GM23338 (cell line): ENCODE results near the gene KCNT2. TPM values are rescaled to one million over a fixed set of nuclear protein-coding genes. Genes with fewer than 3 reads are reported as not detected.

Source experiments
- ATAC-seq: fragments of 200-7000 bp; cut with Tn5 transposase; 3 replicates; pipeline ENCODE4 v1.9.1; 2020
- DNase-seq: peaks from one replicate; pipeline ENCODE4 v3.0.0-alpha.2; 2015; ENCODE audit warnings: low spot score
- H2AFZ ChIP-seq: fragments of 200-600 bp; sonication (generic); 2 replicates; pipeline ENCODE4 v1.8.0; 2016; ENCODE audit warnings: antibody characterized with exemption, mild to moderate bottlenecking, moderate library complexity
- H3F3A ChIP-seq: fragments of 200-600 bp; sonication (generic); replicated peaks from 2 replicates; pipeline ENCODE4 v1.8.0; 2017; ENCODE audit warnings: antibody characterized with exemption, mixed run types, low read depth
- H3K27ac ChIP-seq: fragments of 200-600 bp; sonication (generic); 2 replicates; pipeline ENCODE4 v1.6.1; 2016; ENCODE audit warnings: low read depth
- H3K27me3 ChIP-seq: fragments of 200-600 bp; sonication (generic); 2 replicates; pipeline ENCODE4 v1.8.0; 2016; ENCODE audit warnings: mild to moderate bottlenecking, mixed run types, moderate library complexity; ENCODE audit not compliant: insufficient read depth
- H3K36me3 ChIP-seq: fragments of 200-600 bp; sonication (generic); 2 replicates; pipeline ENCODE4 v1.8.0; 2016; ENCODE audit warnings: mild to moderate bottlenecking; ENCODE audit not compliant: insufficient read depth
- H3K4me1 ChIP-seq: fragments of 200-600 bp; sonication (generic); 2 replicates; pipeline ENCODE4 v1.8.0; 2016; ENCODE audit warnings: mild to moderate bottlenecking, moderate library complexity; ENCODE audit not compliant: insufficient read depth
- H3K4me2 ChIP-seq: fragments of 200-600 bp; sonication (generic); 2 replicates; pipeline ENCODE4 v1.7.1; 2017; ENCODE audit warnings: mixed run types
- H3K4me3 ChIP-seq: fragments of 200-600 bp; sonication (generic); 2 replicates; pipeline ENCODE4 v1.6.1; 2016; ENCODE audit warnings: mixed run types
- H3K79me2 ChIP-seq: fragments of 200-600 bp; sonication (generic); replicated peaks from 2 replicates; pipeline ENCODE4 v1.8.0; 2017; ENCODE audit warnings: mild to moderate bottlenecking; ENCODE audit not compliant: insufficient read depth
- H3K9me2 ChIP-seq: fragments of 200-600 bp; sonication (generic); 2 replicates; pipeline ENCODE4 v1.8.0; 2017; ENCODE audit not compliant: insufficient read depth
- H4K20me1 ChIP-seq: fragments of 200-600 bp; sonication (generic); replicated peaks from 2 replicates; pipeline ENCODE4 v1.8.0; 2017; ENCODE audit warnings: mild to moderate bottlenecking; ENCODE audit not compliant: insufficient read depth
- H3K27ac Mint-ChIP-seq: 2 replicates; pipeline ENCODE4 v1.8.0; 2020; ENCODE audit warnings: inconsistent platforms, mild to moderate bottlenecking, moderate library complexity, mixed read lengths
- H3K27me3 Mint-ChIP-seq: 3 replicates; pipeline ENCODE4 v1.8.0; 2022; ENCODE audit warnings: low read depth, mild to moderate bottlenecking, moderate library complexity, mixed read lengths, inconsistent platforms; ENCODE audit not compliant: insufficient read depth, poor library complexity
- H3K36me3 Mint-ChIP-seq: 3 replicates; pipeline ENCODE4 v1.8.0; 2021; ENCODE audit warnings: low read depth, mild to moderate bottlenecking, inconsistent platforms, moderate library complexity, mixed read lengths
- H3K4me1 Mint-ChIP-seq: 3 replicates; pipeline ENCODE4 v1.8.0; 2020; ENCODE audit warnings: mild to moderate bottlenecking, inconsistent platforms, mixed read lengths
- H3K4me3 Mint-ChIP-seq: 3 replicates; pipeline ENCODE4 v1.8.0; 2021; ENCODE audit warnings: moderate library complexity, mild to moderate bottlenecking, inconsistent platforms, mixed read lengths
- H3K9me3 Mint-ChIP-seq: 3 replicates; pipeline ENCODE4 v1.8.0; 2020; ENCODE audit warnings: moderate library complexity, mild to moderate bottlenecking, inconsistent platforms, mixed read lengths
- EZH2phosphoT487 ChIP-seq: fragments of 200-600 bp; sonication (generic); IDR thresholded peaks from one replicate; pipeline ENCODE4 v1.8.1; 2018; ENCODE audit warnings: antibody characterized with exemption; ENCODE audit not compliant: unreplicated experiment
- JUNB ChIP-seq: IDR thresholded peaks from one replicate; pipeline ENCODE4 v1.6.1; 2016; ENCODE audit warnings: antibody characterized with exemption; ENCODE audit not compliant: unreplicated experiment
- NANOG ChIP-seq: IDR thresholded peaks from 2 replicates; pipeline ENCODE4 v1.6.1; 2016; ENCODE audit warnings: antibody characterized with exemption, borderline replicate concordance
- POLR2AphosphoS5 ChIP-seq: IDR thresholded peaks from 2 replicates; pipeline ENCODE4 v1.6.1; 2016; ENCODE audit warnings: antibody characterized with exemption, low read depth
- STAT1 ChIP-seq: IDR thresholded peaks from one replicate; pipeline ENCODE4 v1.6.1; 2016; ENCODE audit warnings: antibody characterized with exemption; ENCODE audit not compliant: unreplicated experiment
- ZNF331 ChIP-seq: fragments of 250-450 bp; sonication (Bioruptor Pico); IDR thresholded peaks from 2 replicates; pipeline ENCODE4 v1.5.0; 2020; ENCODE audit warnings: low read depth, mild to moderate bottlenecking, moderate library complexity
- polyA plus RNA-seq: library from polyadenylated mRNA; unstranded; fragments of >200 nt; fragmentation: Nextera tagmentation; extraction: Ambion mirVana; gene quantifications from 2 replicates; pipeline ENCODE4 v1.2.1, GENCODE V29; 2016
- total RNA-seq: library from RNA; depleted of rRNA; stranded (reverse); fragments of >200 nt; shearing (Covaris generic); gene quantifications from 2 replicates; pipeline ENCODE4 v1.2.3, GENCODE V29; 2014
- TF ChIP-seq, protein P1 (sequence below): IDR thresholded peaks from 2 replicates; pipeline ENCODE4 v1.6.1; 2016; ENCODE audit warnings: antibody characterized with exemption
- TF ChIP-seq, protein P2 (sequence below): fragments of 250-450 bp; sonication (Bioruptor Pico); IDR thresholded peaks from 2 replicates; pipeline ENCODE4 v1.5.0; 2020; ENCODE audit warnings: mild to moderate bottlenecking, moderate library complexity

Gene KCNT2
- total and polyA plus RNA-seq, 2 experiments from 2014 or later, result 5.4 to 13.4 TPM

- no peaks in the 10 kb centered on the region for H3F3A ChIP-seq
- DNase-seq, result no peak
- H3K4me2 ChIP-seq, result no peak overlapping the region
- H3K27me3 ChIP-seq, result no peaks in the 10 kb centered on the region
- H3K36me3 ChIP-seq, result peaks cover 4% of the 10 kb centered on the region; the same call in 1 of the 2 replicates
- ATAC-seq, result no peak
- H3K4me3 ChIP-seq, result no peak overlapping the region
- no peaks in the 10 kb centered on the region for H3K79me2 ChIP-seq
- H3K27me3 Mint-ChIP-seq, result no peaks in the 10 kb centered on the region
- H4K20me1 ChIP-seq, result no peaks in the 10 kb centered on the region
- TF ChIP-seq STAT1, result no peak
- H3K27ac Mint-ChIP-seq, result peak overlapping the region; percentile 2; the same call in 1 of the 2 replicates
- no peak overlapping the region for H2AFZ ChIP-seq
- H3K4me1 ChIP-seq, result no peaks in the 10 kb centered on the region
- H3K27ac ChIP-seq, result no peak overlapping the region
- no peaks in the 10 kb centered on the region for H3K9me2 ChIP-seq
- H3K4me3 Mint-ChIP-seq, result no peak overlapping the region
- H3K36me3 Mint-ChIP-seq, result peaks cover 3% of the 10 kb centered on the region; the same call in 2 of the 3 replicates
- no peaks in the 10 kb centered on the region for H3K4me1 Mint-ChIP-seq
- H3K9me3 Mint-ChIP-seq, result no peaks in the 10 kb centered on the region
Observed at GRCh38 chr1:196466654-196467053, 141.6 kb downstream of the KCNT2 start.

DNA sequence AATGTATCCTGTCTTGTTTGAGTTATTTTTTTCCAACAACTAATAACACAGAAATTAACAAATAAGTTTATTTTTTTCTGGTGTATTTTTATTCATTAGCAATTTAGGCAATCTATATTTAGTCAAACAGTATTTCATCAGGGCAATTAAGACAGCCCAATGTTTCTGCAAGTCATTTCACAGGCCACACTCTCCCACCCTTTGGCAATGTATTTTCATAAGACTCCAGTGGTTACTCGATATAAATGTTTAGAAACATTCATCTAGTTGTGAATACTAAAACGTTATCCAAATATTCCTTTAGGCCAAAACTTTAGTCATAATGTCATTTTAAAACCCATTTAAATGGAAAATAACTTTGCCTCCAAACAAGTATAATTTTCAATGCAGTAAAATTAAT is 142.1 kb downstream of the KCNT2 start:
- no peaks in the 10 kb centered on the region for H3K9me3 Mint-ChIP-seq
- H3F3A ChIP-seq, result no peaks in the 10 kb centered on the region
- peaks cover 3% of the 10 kb centered on the region; the same call in 2 of the 3 replicates for H3K36me3 Mint-ChIP-seq
- DNase-seq (no peak), ATAC-seq (no peak)
- peaks cover 4% of the 10 kb centered on the region; the same call in 1 of the 2 replicates for H3K36me3 ChIP-seq
- H3K27me3 Mint-ChIP-seq, result no peaks in the 10 kb centered on the region
- no peak overlapping the region for H3K4me3 ChIP-seq
- no peaks in the 10 kb centered on the region for H4K20me1 ChIP-seq
- TF ChIP-seq STAT1, result no peak
- TF ChIP-seq, protein P1, sequence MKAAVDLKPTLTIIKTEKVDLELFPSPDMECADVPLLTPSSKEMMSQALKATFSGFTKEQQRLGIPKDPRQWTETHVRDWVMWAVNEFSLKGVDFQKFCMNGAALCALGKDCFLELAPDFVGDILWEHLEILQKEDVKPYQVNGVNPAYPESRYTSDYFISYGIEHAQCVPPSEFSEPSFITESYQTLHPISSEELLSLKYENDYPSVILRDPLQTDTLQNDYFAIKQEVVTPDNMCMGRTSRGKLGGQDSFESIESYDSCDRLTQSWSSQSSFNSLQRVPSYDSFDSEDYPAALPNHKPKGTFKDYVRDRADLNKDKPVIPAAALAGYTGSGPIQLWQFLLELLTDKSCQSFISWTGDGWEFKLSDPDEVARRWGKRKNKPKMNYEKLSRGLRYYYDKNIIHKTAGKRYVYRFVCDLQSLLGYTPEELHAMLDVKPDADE, result no peak
- no peak for TF ChIP-seq JUNB
- TF ChIP-seq ZNF331 (CRISPR knock-in tag), result no peak
- H3K4me1 Mint-ChIP-seq, result no peaks in the 10 kb centered on the region
- H2AFZ ChIP-seq, result no peak overlapping the region
- H3K79me2 ChIP-seq, result no peaks in the 10 kb centered on the region
- H3K27me3 ChIP-seq, result no peaks in the 10 kb centered on the region
- H3K4me2 ChIP-seq, result no peak overlapping the region
- H3K4me3 Mint-ChIP-seq, result no peak overlapping the region
- H3K27ac ChIP-seq, result no peak overlapping the region
- no peak overlapping the region for H3K27ac Mint-ChIP-seq
- no peaks in the 10 kb centered on the region for H3K4me1 ChIP-seq
- no peaks in the 10 kb centered on the region for H3K9me2 ChIP-seq

GRCh38 chr1:196464480-196464941 is 143.7 kb downstream of the KCNT2 start:
- no peak overlapping the region for H2AFZ ChIP-seq
- H3K4me3 Mint-ChIP-seq, result no peak overlapping the region
- H3K27me3 ChIP-seq, result no peaks in the 10 kb centered on the region
- no peaks in the 10 kb centered on the region for H3K4me1 ChIP-seq
- H3K27me3 Mint-ChIP-seq, result no peaks in the 10 kb centered on the region
- H3K4me1 Mint-ChIP-seq, result peaks cover 5% of the 10 kb centered on the region
- no peak overlapping the region for H3K4me3 ChIP-seq
- H3K79me2 ChIP-seq, result no peaks in the 10 kb centered on the region
- H3K9me3 Mint-ChIP-seq, result no peaks in the 10 kb centered on the region
- H3K36me3 Mint-ChIP-seq, result peaks cover 3% of the 10 kb centered on the region; the same call in 2 of the 3 replicates
- DNase-seq (no peak), ATAC-seq (no peak)
- H3K36me3 ChIP-seq, result peaks cover 4% of the 10 kb centered on the region; the same call in 1 of the 2 replicates
- H3K27ac ChIP-seq, result no peak overlapping the region
- H4K20me1 ChIP-seq, result no peaks in the 10 kb centered on the region
- H3K9me2 ChIP-seq, result no peaks in the 10 kb centered on the region
- H3K4me2 ChIP-seq, result no peak overlapping the region
- H3F3A ChIP-seq, result no peaks in the 10 kb centered on the region
- no peak overlapping the region for H3K27ac Mint-ChIP-seq
- TF ChIP-seq JUNB, result no peak
- no peak for TF ChIP-seq NANOG
- no peak for TF ChIP-seq POLR2AphosphoS5
- no peak for TF ChIP-seq ZNF331 (CRISPR knock-in tag)
- TF ChIP-seq, protein P2, sequence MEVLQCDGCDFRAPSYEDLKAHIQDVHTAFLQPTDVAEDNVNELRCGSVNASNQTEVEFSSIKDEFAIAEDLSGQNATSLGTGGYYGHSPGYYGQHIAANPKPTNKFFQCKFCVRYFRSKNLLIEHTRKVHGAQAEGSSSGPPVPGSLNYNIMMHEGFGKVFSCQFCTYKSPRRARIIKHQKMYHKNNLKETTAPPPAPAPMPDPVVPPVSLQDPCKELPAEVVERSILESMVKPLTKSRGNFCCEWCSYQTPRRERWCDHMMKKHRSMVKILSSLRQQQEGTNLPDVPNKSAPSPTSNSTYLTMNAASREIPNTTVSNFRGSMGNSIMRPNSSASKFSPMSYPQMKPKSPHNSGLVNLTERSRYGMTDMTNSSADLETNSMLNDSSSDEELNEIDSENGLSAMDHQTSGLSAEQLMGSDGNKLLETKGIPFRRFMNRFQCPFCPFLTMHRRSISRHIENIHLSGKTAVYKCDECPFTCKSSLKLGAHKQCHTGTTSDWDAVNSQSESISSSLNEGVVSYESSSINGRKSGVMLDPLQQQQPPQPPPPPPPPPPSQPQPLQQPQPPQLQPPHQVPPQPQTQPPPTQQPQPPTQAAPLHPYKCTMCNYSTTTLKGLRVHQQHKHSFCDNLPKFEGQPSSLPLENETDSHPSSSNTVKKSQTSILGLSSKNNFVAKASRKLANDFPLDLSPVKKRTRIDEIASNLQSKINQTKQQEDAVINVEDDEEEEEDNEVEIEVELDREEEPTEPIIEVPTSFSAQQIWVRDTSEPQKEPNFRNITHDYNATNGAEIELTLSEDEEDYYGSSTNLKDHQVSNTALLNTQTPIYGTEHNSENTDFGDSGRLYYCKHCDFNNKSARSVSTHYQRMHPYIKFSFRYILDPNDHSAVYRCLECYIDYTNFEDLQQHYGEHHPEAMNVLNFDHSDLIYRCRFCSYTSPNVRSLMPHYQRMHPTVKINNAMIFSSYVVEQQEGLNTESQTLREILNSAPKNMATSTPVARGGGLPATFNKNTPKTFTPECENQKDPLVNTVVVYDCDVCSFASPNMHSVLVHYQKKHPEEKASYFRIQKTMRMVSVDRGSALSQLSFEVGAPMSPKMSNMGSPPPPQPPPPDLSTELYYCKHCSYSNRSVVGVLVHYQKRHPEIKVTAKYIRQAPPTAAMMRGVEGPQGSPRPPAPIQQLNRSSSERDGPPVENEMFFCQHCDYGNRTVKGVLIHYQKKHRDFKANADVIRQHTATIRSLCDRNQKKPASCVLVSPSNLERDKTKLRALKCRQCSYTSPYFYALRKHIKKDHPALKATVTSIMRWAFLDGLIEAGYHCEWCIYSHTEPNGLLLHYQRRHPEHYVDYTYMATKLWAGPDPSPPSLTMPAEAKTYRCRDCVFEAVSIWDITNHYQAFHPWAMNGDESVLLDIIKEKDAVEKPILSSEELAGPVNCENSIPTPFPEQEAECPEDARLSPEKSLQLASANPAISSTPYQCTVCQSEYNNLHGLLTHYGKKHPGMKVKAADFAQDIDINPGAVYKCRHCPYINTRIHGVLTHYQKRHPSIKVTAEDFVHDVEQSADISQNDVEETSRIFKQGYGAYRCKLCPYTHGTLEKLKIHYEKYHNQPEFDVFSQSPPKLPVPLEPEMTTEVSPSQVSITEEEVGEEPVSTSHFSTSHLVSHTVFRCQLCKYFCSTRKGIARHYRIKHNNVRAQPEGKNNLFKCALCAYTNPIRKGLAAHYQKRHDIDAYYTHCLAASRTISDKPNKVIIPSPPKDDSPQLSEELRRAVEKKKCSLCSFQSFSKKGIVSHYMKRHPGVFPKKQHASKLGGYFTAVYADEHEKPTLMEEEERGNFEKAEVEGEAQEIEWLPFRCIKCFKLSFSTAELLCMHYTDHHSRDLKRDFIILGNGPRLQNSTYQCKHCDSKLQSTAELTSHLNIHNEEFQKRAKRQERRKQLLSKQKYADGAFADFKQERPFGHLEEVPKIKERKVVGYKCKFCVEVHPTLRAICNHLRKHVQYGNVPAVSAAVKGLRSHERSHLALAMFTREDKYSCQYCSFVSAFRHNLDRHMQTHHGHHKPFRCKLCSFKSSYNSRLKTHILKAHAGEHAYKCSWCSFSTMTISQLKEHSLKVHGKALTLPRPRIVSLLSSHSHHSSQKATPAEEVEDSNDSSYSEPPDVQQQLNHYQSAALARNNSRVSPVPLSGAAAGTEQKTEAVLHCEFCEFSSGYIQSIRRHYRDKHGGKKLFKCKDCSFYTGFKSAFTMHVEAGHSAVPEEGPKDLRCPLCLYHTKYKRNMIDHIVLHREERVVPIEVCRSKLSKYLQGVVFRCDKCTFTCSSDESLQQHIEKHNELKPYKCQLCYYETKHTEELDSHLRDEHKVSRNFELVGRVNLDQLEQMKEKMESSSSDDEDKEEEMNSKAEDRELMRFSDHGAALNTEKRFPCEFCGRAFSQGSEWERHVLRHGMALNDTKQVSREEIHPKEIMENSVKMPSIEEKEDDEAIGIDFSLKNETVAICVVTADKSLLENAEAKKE (CRISPR knock-in tag), result no peak
- no peak for TF ChIP-seq EZH2phosphoT487
